Uterus (tissue), 4 donors: ENCODE data around the gene EFHC2. TPM values are rescaled to one million over a fixed set of nuclear protein-coding genes. Genes with fewer than 3 reads are reported as not detected.

Experiments
- DNase-seq, 2 donors: peaks; one replicate each; pipeline ENCODE4 v3.0.0-alpha.2; 2019 to 2020
- H3K27ac ChIP-seq, 2 donors: fragments of 200-600 bp; sonication (generic); 1 replicate in 1 of 2; 2 replicates in 1 of 2; pipeline ENCODE4 v1.5.1; 2016 to 2018
- H3K27me3 ChIP-seq, 2 donors: fragments of 200-600 bp; sonication (generic); one replicate each; pipeline ENCODE4 v1.5.1; 2018 to 2019; ENCODE audit warnings: control low read depth in 1 of 2
- H3K36me3 ChIP-seq, 2 donors: fragments of 200-600 bp; sonication (generic); one replicate each; pipeline ENCODE4 v1.5.1; 2019; ENCODE audit warnings: control low read depth in 1 of 2
- H3K4me1 ChIP-seq, 2 donors: fragments of 200-600 bp; sonication (generic); one replicate each; pipeline ENCODE4 v1.5.1; 2018 to 2019; ENCODE audit warnings: control low read depth in 1 of 2
- H3K4me3 ChIP-seq, 2 donors: fragments of 200-600 bp; sonication (generic); 1 replicate in 1 of 2; 2 replicates in 1 of 2; pipeline ENCODE4 v1.5.1; 2018 to 2019; ENCODE audit warnings: mild to moderate bottlenecking in 1 of 2
- H3K9me3 ChIP-seq, 2 donors: fragments of 200-600 bp; sonication (generic); one replicate each; pipeline ENCODE4 v1.5.1; 2019; ENCODE audit warnings: control low read depth in 1 of 2
- POLR2A ChIP-seq, 2 donors: fragments of 450-650 bp; IDR thresholded peaks; one replicate each; pipeline ENCODE4 v1.6.1; 2016; ENCODE audit warnings: antibody characterized with exemption in 2 of 2, mild to moderate bottlenecking in 1 of 2, moderate library complexity in 1 of 2
- intact Hi-C: fragments of 100-400 bp; cut with DNase I; formaldehyde crosslinking; loops from one replicate; pipeline ENCODE4 v1.15.1; 2023; ENCODE audit warnings: low total_unique reads
- total RNA-seq, 4 donors: library from RNA; depleted of rRNA in 3 of 4; stranded (reverse); fragments of >200 nt in 3 of 4; gene quantifications; one replicate each; pipeline versions ENCODE4 v1.1.0 to v1.2.4, GENCODE V29; 2014 to 2023
- TF ChIP-seq, protein P1 (sequence below), 4 experiments: fragments of 200-600 bp in 2 of 4; fragments of 450-650 bp in 2 of 4; sonication (generic) in 2 of 4; IDR thresholded peaks; one replicate each; pipeline ENCODE4 v1.5.1; 2016 to 2019; ENCODE audit warnings: antibody characterized with exemption in 4 of 4, mild to moderate bottlenecking in 2 of 4, moderate library complexity in 1 of 4
- donor health status: DM: yes; HTN: yes; CAD: no.

The EFHC2 gene
- total RNA-seq, 4 donors from 2014 or later, result 0.59 to 6.4 (median 4.1) TPM

- no peak overlapping the region for H3K4me3 ChIP-seq
- H3K9me3 ChIP-seq, result no peaks in the 10 kb centered on the region
- no peak for DNase-seq
- no peak for TF ChIP-seq POLR2A (IDR thresholded peaks at IDR 0.05)
- TF ChIP-seq, protein P1, sequence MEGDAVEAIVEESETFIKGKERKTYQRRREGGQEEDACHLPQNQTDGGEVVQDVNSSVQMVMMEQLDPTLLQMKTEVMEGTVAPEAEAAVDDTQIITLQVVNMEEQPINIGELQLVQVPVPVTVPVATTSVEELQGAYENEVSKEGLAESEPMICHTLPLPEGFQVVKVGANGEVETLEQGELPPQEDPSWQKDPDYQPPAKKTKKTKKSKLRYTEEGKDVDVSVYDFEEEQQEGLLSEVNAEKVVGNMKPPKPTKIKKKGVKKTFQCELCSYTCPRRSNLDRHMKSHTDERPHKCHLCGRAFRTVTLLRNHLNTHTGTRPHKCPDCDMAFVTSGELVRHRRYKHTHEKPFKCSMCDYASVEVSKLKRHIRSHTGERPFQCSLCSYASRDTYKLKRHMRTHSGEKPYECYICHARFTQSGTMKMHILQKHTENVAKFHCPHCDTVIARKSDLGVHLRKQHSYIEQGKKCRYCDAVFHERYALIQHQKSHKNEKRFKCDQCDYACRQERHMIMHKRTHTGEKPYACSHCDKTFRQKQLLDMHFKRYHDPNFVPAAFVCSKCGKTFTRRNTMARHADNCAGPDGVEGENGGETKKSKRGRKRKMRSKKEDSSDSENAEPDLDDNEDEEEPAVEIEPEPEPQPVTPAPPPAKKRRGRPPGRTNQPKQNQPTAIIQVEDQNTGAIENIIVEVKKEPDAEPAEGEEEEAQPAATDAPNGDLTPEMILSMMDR (IDR thresholded peaks at IDR 0.05), result no peak
- intact Hi-C loops, result no loop called here
- no peaks in the 10 kb centered on the region for H3K4me1 ChIP-seq
- H3K36me3 ChIP-seq, result no peaks in the 10 kb centered on the region
- H3K27ac ChIP-seq, result no peak overlapping the region
- no peaks in the 10 kb centered on the region for H3K27me3 ChIP-seq
These were observed 160.1 kb downstream of the EFHC2 start for GRCh38 chrX:44183329-44183728.

- DNase-seq, result no peak
- H3K27ac ChIP-seq, result no peak overlapping the region
- no peaks in the 10 kb centered on the region for H3K9me3 ChIP-seq
- TF ChIP-seq, protein P1 (IDR thresholded peaks at IDR 0.05), result no peak
- TF ChIP-seq POLR2A (IDR thresholded peaks at IDR 0.05), result no peak
- H3K4me1 ChIP-seq, result no peaks in the 10 kb centered on the region
- no peaks in the 10 kb centered on the region for H3K36me3 ChIP-seq
- H3K4me3 ChIP-seq, result no peak overlapping the region
- no peaks in the 10 kb centered on the region for H3K27me3 ChIP-seq
- intact Hi-C loops, result no loop called here
These were observed 165.0 kb downstream of the EFHC2 start for GRCh38 chrX:44178274-44179053.

- Histone ChIP-seq H3K4me3 (no peak overlapping the region), H3K9me3 (no peaks in the 10 kb centered on the region), H3K27ac (no peak overlapping the region), H3K4me1 (no peaks in the 10 kb centered on the region), H3K27me3 (no peaks in the 10 kb centered on the region), H3K36me3 (no peaks in the 10 kb centered on the region)
- TF ChIP-seq, protein P1 (IDR thresholded peaks at IDR 0.05), result no peak
- TF ChIP-seq POLR2A (IDR thresholded peaks at IDR 0.05), result no peak
- no peak for DNase-seq
- intact Hi-C loops, result no loop called here
These were observed 168.0 kb downstream of the EFHC2 start for GRCh38 chrX:44175455-44175854.

- Histone ChIP-seq H3K27ac (no peak overlapping the region), H3K9me3 (no peaks in the 10 kb centered on the region), H3K27me3 (no peaks in the 10 kb centered on the region), H3K4me1 (no peaks in the 10 kb centered on the region), H3K36me3 (no peaks in the 10 kb centered on the region), H3K4me3 (no peak overlapping the region)
- DNase-seq, result no peak
- TF ChIP-seq, protein P1 (IDR thresholded peaks at IDR 0.05), result no peak
- no peak for TF ChIP-seq POLR2A (IDR thresholded peaks at IDR 0.05)
- intact Hi-C loops, result no loop called here
These were observed 169.4 kb downstream of the EFHC2 start for GRCh38 chrX:44174061-44174460.

- no peak overlapping the region for H3K27ac ChIP-seq
- H3K27me3 ChIP-seq, result no peaks in the 10 kb centered on the region
- intact Hi-C loops, result no loop called here
- no peaks in the 10 kb centered on the region for H3K4me1 ChIP-seq
- no peak overlapping the region for H3K4me3 ChIP-seq
- DNase-seq, result no peak
- no peaks in the 10 kb centered on the region for H3K9me3 ChIP-seq
- no peak for TF ChIP-seq POLR2A (IDR thresholded peaks at IDR 0.05)
- TF ChIP-seq, protein P1 (IDR thresholded peaks at IDR 0.05), result no peak
- H3K36me3 ChIP-seq, result no peaks in the 10 kb centered on the region
These were observed 170.3 kb downstream of the EFHC2 start for GRCh38 chrX:44173219-44173618.
